ENCODE measurements around the gene RHBDD2. TPM values are rescaled to one million over a fixed set of nuclear protein-coding genes. Genes with fewer than 3 reads are reported as not detected.
"Not testable (repeated sequence)": the region's sequence is repeated elsewhere in the genome, so short reads cannot be mapped to it uniquely, and the experiment has no call there.

RHBDD2 gene
- total and polyA plus RNA-seq, 2 donors (not counting 1 experiment from before 2014, with no cell fraction given) = 16.7 to 24.5 TPM

- Histone ChIP-seq H3K79me2 (ENCODE audit: control insufficient read depth, insufficient read depth, low read length) (no peaks in the 10 kb centered on the region), H3K27me3 (ENCODE audit: control insufficient read depth, insufficient read depth, low read length) (no peaks in the 10 kb centered on the region), H3K4me3 (replicated peaks in 1 of 4; ENCODE audit: control extremely low read depth in 1 of 4, insufficient read depth in 1 of 4, low read depth in 3 of 4, low read length in 4 of 4) (no peak overlapping the region), H3K9ac (ENCODE audit: insufficient read depth, low read length) (no peak overlapping the region), H3K27ac (ENCODE audit: insufficient read depth, low read length) (no peak overlapping the region), H3K4me1 (ENCODE audit: control insufficient read depth, extremely low read depth, insufficient read depth, low read length) (no peaks in the 10 kb centered on the region), H3K9me3 (ENCODE audit: control insufficient read depth, insufficient read depth, low read depth, low read length) (no peaks in the 10 kb centered on the region), H2AFZ (ENCODE audit: low read length) (no peak overlapping the region), H3K4me2 (ENCODE audit: extremely low read depth, insufficient read depth, low read length) (no peak overlapping the region), H4K20me1 (ENCODE audit: control insufficient read depth, extremely low read depth, insufficient read depth, low read length) (no peaks in the 10 kb centered on the region), H3K36me3 (ENCODE audit: control insufficient read depth, insufficient read depth, low read length) (no peaks in the 10 kb centered on the region)
- DNase-seq (ENCODE audit: low read depth in 2 of 2) = no peak
- TF ChIP-seq EZH2 (IDR thresholded peaks at IDR 0.05; ENCODE audit: low read length, missing control alignments) (no peak), CTCF (conservative IDR thresholded peaks at IDR 0.05 in 1 of 2, IDR thresholded peaks at IDR 0.05 in 1 of 2; ENCODE audit: low read depth in 1 of 2, low read length in 2 of 2) (no peak)
These were observed 30.8 kb downstream of the RHBDD2 start for GRCh38 chr7:75909521-75910132.

- not testable (repeated sequence) for H3K4me1 ChIP-seq (ENCODE audit: control insufficient read depth, extremely low read depth, insufficient read depth, low read length); DNase-seq (ENCODE audit: low read depth in 2 of 2); H3K36me3 ChIP-seq (ENCODE audit: control insufficient read depth, insufficient read depth, low read length); H3K27ac ChIP-seq (ENCODE audit: insufficient read depth, low read length); H4K20me1 ChIP-seq (ENCODE audit: control insufficient read depth, extremely low read depth, insufficient read depth, low read length); H3K27me3 ChIP-seq (ENCODE audit: control insufficient read depth, insufficient read depth, low read length); H3K9me3 ChIP-seq (ENCODE audit: control insufficient read depth, insufficient read depth, low read depth, low read length); H3K79me2 ChIP-seq (ENCODE audit: control insufficient read depth, insufficient read depth, low read length); H3K9ac ChIP-seq (ENCODE audit: insufficient read depth, low read length); H3K4me3 ChIP-seq (replicated peaks in 1 of 4; ENCODE audit: control extremely low read depth in 1 of 4, insufficient read depth in 1 of 4, low read depth in 3 of 4, low read length in 4 of 4); H2AFZ ChIP-seq (ENCODE audit: low read length); H3K4me2 ChIP-seq (ENCODE audit: extremely low read depth, insufficient read depth, low read length)
These were observed 32.4 kb downstream of the RHBDD2 start for GRCh38 chr7:75911186-75911585.

GRCh38 chr7:75913437-75913836, 34.6 kb downstream of the RHBDD2 start:
- Histone ChIP-seq H3K4me1 (ENCODE audit: control insufficient read depth, extremely low read depth, insufficient read depth, low read length) (peaks cover 3% of the 10 kb centered on the region), H3K36me3 (ENCODE audit: control insufficient read depth, insufficient read depth, low read length) (no peaks in the 10 kb centered on the region), H3K4me3 (replicated peaks in 1 of 4; ENCODE audit: control extremely low read depth in 1 of 4, insufficient read depth in 1 of 4, low read depth in 3 of 4, low read length in 4 of 4) (no peak overlapping the region), H3K9me3 (ENCODE audit: control insufficient read depth, insufficient read depth, low read depth, low read length) (no peaks in the 10 kb centered on the region), H3K27me3 (ENCODE audit: control insufficient read depth, insufficient read depth, low read length) (no peaks in the 10 kb centered on the region), H3K4me2 (ENCODE audit: extremely low read depth, insufficient read depth, low read length) (no peak overlapping the region), H2AFZ (ENCODE audit: low read length) (no peak overlapping the region), H3K79me2 (ENCODE audit: control insufficient read depth, insufficient read depth, low read length) (peaks cover 18% of the 10 kb centered on the region), H3K9ac (ENCODE audit: insufficient read depth, low read length) (no peak overlapping the region), H4K20me1 (ENCODE audit: control insufficient read depth, extremely low read depth, insufficient read depth, low read length) (no peaks in the 10 kb centered on the region), H3K27ac (ENCODE audit: insufficient read depth, low read length) (no peak overlapping the region)
- TF ChIP-seq EZH2 (IDR thresholded peaks at IDR 0.05; ENCODE audit: low read length, missing control alignments) (no peak), CTCF (conservative IDR thresholded peaks at IDR 0.05 in 1 of 2, IDR thresholded peaks at IDR 0.05 in 1 of 2; ENCODE audit: low read depth in 1 of 2, low read length in 2 of 2) (no peak)
- DNase-seq (ENCODE audit: low read depth in 2 of 2) = no peak

Data from fibroblast of lung (primary cell).